ACC112 (cell line): ENCODE data around the gene GRIN1.

Experiments used
- H2AFZ ChIP-seq: fragments of 200-600 bp; sonication (generic); one replicate; pipeline ENCODE4 v1.6.0; 2017; ENCODE audit warnings: antibody characterized with exemption, low read length; ENCODE audit not compliant: unreplicated experiment
- H3K27ac ChIP-seq: fragments of 200-600 bp; sonication (generic); 2 replicates; pipeline ENCODE4 v1.5.1; 2014; ENCODE audit warnings: low read depth, mild to moderate bottlenecking, antibody characterized with exemption, low read length, moderate library complexity
- H3K27me3 ChIP-seq: fragments of 200-600 bp; sonication (generic); 2 replicates; pipeline ENCODE4 v1.6.1; 2014; ENCODE audit warnings: mild to moderate bottlenecking, antibody characterized with exemption, low read length, moderate library complexity, mixed read lengths; ENCODE audit not compliant: insufficient read depth
- H3K36me3 ChIP-seq: fragments of 200-600 bp; sonication (generic); 2 replicates; pipeline ENCODE4 v1.6.1; 2016; ENCODE audit warnings: mild to moderate bottlenecking, antibody characterized with exemption, low read length, moderate library complexity, mixed read lengths; ENCODE audit not compliant: insufficient read depth
- H3K4me1 ChIP-seq: fragments of 200-600 bp; sonication (generic); one replicate; pipeline ENCODE4 v1.6.1; 2016; ENCODE audit warnings: low read length, mixed read lengths; ENCODE audit not compliant: insufficient read depth, unreplicated experiment, control insufficient read depth
- H3K4me3 ChIP-seq: fragments of 200-600 bp; sonication (generic); 2 replicates; pipeline ENCODE4 v1.5.1; 2014; ENCODE audit warnings: mild to moderate bottlenecking, low read depth, low read length
- H3K79me2 ChIP-seq: fragments of 200-600 bp; sonication (generic); one replicate; pipeline ENCODE4 v1.6.0; 2016; ENCODE audit warnings: low read length; ENCODE audit not compliant: control insufficient read depth, unreplicated experiment, insufficient read depth

The GRIN1 gene

GRCh38 chr9:137193771-137194170 is 54.8 kb downstream of the GRIN1 start:
- H3K4me1 ChIP-seq: peaks cover 13% of the 10 kb centered on the region
- no peak overlapping the region for H3K27ac ChIP-seq
- H3K4me3 ChIP-seq: no peak overlapping the region
- no peak overlapping the region for H2AFZ ChIP-seq
- H3K27me3 ChIP-seq: no peaks in the 10 kb centered on the region
- H3K36me3 ChIP-seq: no peaks in the 10 kb centered on the region
- peaks cover 24% of the 10 kb centered on the region for H3K79me2 ChIP-seq

- no peaks in the 10 kb centered on the region for H3K27me3 ChIP-seq
- H3K27ac ChIP-seq: no peak overlapping the region
- H3K79me2 ChIP-seq: peaks cover 24% of the 10 kb centered on the region
- H2AFZ ChIP-seq: no peak overlapping the region
- peaks cover 15% of the 10 kb centered on the region for H3K4me1 ChIP-seq
- H3K36me3 ChIP-seq: no peaks in the 10 kb centered on the region
- no peak overlapping the region for H3K4me3 ChIP-seq
Measured at GRCh38 chr9:137194388-137194787, 55.4 kb downstream of the GRIN1 start.

GRCh38 chr9:137194909-137195308 is 56.0 kb downstream of the GRIN1 start:
- H3K36me3 ChIP-seq: no peaks in the 10 kb centered on the region
- H3K27ac ChIP-seq: no peak overlapping the region
- peaks cover 20% of the 10 kb centered on the region for H3K79me2 ChIP-seq
- peaks cover 9% of the 10 kb centered on the region for H3K4me1 ChIP-seq
- no peaks in the 10 kb centered on the region for H3K27me3 ChIP-seq
- no peak overlapping the region for H3K4me3 ChIP-seq
- H2AFZ ChIP-seq: no peak overlapping the region

GRCh38 chr9:137195525-137196220 is 56.7 kb downstream of the GRIN1 start:
- Histone ChIP-seq H3K27me3 (no peaks in the 10 kb centered on the region), H3K4me3 (no peak overlapping the region), H3K79me2 (peaks cover 13% of the 10 kb centered on the region), H3K36me3 (no peaks in the 10 kb centered on the region), H3K27ac (no peak overlapping the region), H3K4me1 (peaks cover 4% of the 10 kb centered on the region), H2AFZ (no peak overlapping the region)

- no peak overlapping the region for H3K27ac ChIP-seq
- H3K79me2 ChIP-seq: peaks cover 7% of the 10 kb centered on the region
- H3K27me3 ChIP-seq: no peaks in the 10 kb centered on the region
- peak overlapping the region; percentile 77 for H3K4me3 ChIP-seq
- H3K36me3 ChIP-seq: no peaks in the 10 kb centered on the region
- H3K4me1 ChIP-seq: peaks cover 10% of the 10 kb centered on the region
- H2AFZ ChIP-seq: no peak overlapping the region
Measured at GRCh38 chr9:137198051-137198901, 59.3 kb downstream of the GRIN1 start.

GRCh38 chr9:137198902-137199283 is 59.9 kb downstream of the GRIN1 start:
- peaks cover 12% of the 10 kb centered on the region for H3K4me1 ChIP-seq
- H3K36me3 ChIP-seq: no peaks in the 10 kb centered on the region
- no peak overlapping the region for H2AFZ ChIP-seq
- no peak overlapping the region for H3K27ac ChIP-seq
- H3K4me3 ChIP-seq: peak overlapping the region; percentile 77
- no peaks in the 10 kb centered on the region for H3K27me3 ChIP-seq
- peaks cover 8% of the 10 kb centered on the region for H3K79me2 ChIP-seq

GRCh38 chr9:137199411-137200121 is 60.6 kb downstream of the GRIN1 start:
- Histone ChIP-seq H3K79me2 (peaks cover 14% of the 10 kb centered on the region), H3K36me3 (no peaks in the 10 kb centered on the region), H3K27me3 (no peaks in the 10 kb centered on the region), H3K27ac (no peak overlapping the region), H3K4me3 (peak overlapping the region; percentile 77), H3K4me1 (peaks cover 18% of the 10 kb centered on the region), H2AFZ (no peak overlapping the region)

- Histone ChIP-seq H3K27me3 (no peaks in the 10 kb centered on the region), H3K4me3 (peak within 1 kb of the TSS; percentile 82), H3K36me3 (no peaks in the 10 kb centered on the region), H2AFZ (peak within 1 kb of the TSS; percentile 65), H3K27ac (no peak within 1 kb of the TSS), H3K79me2 (peaks cover 21% of the 10 kb centered on the region), H3K4me1 (peaks cover 21% of the 10 kb centered on the region)
Measured at GRCh38 chr9:137200311-137201204, 61.6 kb downstream of the GRIN1 start, which contains the start of gene TPRN. TPRN (minus strand) TSS chr9:137200741; CDS start chr9:137200711, 30 bp downstream.

- peak overlapping the region; percentile 82 for H3K4me3 ChIP-seq
- peaks cover 21% of the 10 kb centered on the region for H3K4me1 ChIP-seq
- no peaks in the 10 kb centered on the region for H3K27me3 ChIP-seq
- H3K27ac ChIP-seq: no peak overlapping the region
- H3K36me3 ChIP-seq: no peaks in the 10 kb centered on the region
- H2AFZ ChIP-seq: peak overlapping the region; percentile 55
- peaks cover 26% of the 10 kb centered on the region for H3K79me2 ChIP-seq
Measured at GRCh38 chr9:137201205-137201868, 62.4 kb downstream of the GRIN1 start.
